Mammary epithelial cell (primary cell): ENCODE data around the gene KIRREL3.

Experiments
- CTCF ChIP-seq, 2 donors: IDR thresholded peaks in 1 of 2; conservative IDR thresholded peaks in 1 of 2; 2 replicates each; pipeline ENCODE4 v1.5.1; 2011 to 2012; ENCODE audit warnings: inconsistent platforms in 2 of 2, low read length in 2 of 2, mild to moderate bottlenecking in 2 of 2, control low read depth in 1 of 2, low read depth in 1 of 2; ENCODE audit not compliant: insufficient read depth in 1 of 2; ENCODE audit errors: extremely low read depth in 1 of 2
- EZH2 ChIP-seq: IDR thresholded peaks from 2 replicates; pipeline ENCODE4 v1.6.1; 2012; ENCODE audit warnings: low read length, inconsistent platforms, borderline replicate concordance

- TF ChIP-seq EZH2 (no peak), CTCF (conservative IDR thresholded peaks at IDR 0.05 in 1 of 2, IDR thresholded peaks at IDR 0.05 in 1 of 2; ENCODE audit: extremely low read depth in 1 of 2, insufficient read depth in 1 of 2, low read depth in 1 of 2, low read length in 2 of 2) (no peak)
Measured at GRCh38 chr11:127044535-127044934, 44.0 kb upstream of the KIRREL3 start.
